Urothelium cell line (cell line): ENCODE results near the gene STK39.
"Not testable (repeated sequence)": the region's sequence is repeated elsewhere in the genome, so short reads cannot be mapped to it uniquely, and the experiment has no call there.

ENCODE experiments used
- DNase-seq: peaks from one replicate; pipeline ENCODE4 v3.0.0; 2011; ENCODE audit warnings: low spot score, mixed read lengths
- FAIRE-seq: peaks from 2 replicates; lab custom pipeline; 2011; peaks lifted over from hg19 to GRCh38; lab: Jason Lieb, UNC

STK39 gene

DNA sequence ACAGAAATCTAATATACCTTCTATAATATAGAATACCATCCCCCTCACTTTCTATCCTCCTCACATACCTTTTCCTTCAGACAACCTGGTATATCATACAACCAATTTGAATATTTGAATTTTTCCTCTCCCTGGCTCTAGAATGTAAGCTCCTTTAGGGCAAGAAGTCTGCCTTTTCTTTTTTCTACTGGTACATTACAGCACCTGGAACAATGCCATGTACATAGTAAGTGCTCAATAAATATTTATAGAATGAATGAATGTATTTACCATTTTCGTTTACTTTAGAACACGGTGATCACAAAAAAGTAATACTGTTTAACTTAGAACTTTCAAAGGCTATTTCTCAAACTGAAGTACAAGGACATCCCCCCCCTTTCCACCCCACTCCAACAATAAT lies 187.6 kb downstream of the STK39 start:
- FAIRE-seq, result no peak
- DNase-seq, result no peak

DNA sequence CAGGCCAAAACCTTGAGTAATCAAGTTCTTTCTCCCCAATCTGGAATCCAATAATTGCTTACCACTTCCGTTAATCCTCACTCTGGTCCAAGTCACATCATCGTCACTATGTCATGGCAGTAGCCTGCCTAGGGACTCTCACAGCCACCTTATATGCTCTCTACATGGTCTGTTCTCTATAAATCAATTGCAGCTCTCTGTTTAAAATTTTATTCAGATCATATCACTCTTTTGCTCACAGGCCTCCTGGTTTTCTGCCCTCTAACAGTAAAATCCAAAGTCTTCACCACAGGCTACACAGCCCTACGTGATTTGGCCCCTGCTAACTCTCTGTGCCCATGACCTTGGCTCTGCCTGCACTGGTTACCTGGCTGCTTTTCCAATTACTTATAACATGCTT lies 188.7 kb downstream of the STK39 start:
- DNase-seq (no peak), FAIRE-seq (no peak)

DNA sequence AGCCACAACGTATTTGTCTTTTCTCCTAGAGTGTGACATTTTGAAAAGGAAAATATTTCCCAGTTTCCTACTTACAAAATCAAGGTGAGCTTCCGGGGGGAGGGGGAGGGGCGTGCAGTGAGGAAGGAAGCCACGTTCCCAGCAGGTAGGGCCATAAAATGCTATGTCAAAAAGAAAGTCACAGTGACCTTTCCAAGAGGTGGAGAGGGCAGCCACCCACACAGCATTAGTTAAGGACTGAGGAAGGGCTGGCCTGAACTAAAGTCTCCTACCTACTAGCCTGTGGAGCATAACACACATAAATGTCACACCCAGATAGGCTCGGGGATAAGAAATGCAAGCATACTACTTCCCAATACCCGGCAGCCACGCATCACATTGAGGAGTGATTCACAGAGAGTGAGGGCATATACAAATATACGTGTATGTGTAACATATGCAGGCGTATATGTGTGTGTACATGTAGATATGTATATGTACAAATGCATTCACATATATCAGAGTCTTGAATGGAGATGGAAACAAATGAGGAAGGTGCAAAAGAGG lies 191.1 kb downstream of the STK39 start:
- FAIRE-seq (no peak), DNase-seq (no peak)

DNA sequence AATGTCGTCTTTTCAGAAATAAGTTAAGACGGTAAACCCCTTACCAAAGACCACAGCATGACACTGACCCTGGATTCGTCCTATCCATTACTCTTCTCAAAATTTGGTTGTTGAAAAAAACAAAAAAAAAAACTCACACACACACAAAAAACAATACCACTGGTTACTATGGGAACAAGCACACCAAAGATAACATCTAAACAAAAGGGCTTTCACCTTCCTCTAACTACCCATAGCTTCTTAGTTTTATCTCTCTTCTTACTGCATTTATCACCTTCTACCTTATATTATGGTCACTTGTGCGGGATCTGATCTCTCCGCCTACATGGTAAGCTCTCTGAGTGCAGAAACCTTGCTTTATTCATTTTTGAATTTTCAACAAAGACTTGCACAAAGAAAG lies 192.7 kb downstream of the STK39 start:
- DNase-seq (no peak), FAIRE-seq (no peak)

DNA sequence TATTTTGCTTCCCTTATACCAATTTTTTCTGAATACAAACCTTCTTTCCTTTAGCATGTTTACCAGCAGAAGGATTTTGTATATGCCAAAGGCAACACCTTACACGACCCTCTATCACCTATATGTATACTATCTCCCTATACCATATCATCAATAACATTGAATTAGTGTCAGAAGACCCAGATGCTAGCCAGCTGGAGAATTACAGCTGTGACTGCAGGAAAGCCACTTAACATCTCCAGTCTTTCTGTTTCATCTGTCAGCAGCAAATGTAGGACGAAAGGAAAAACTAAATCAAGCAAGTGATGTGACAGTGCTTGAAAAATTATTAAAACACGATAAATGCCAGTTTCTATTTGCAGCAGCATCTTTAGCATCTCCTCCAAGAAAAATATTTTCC lies 193.7 kb downstream of the STK39 start:
- no peak for FAIRE-seq
- DNase-seq, result no peak

DNA sequence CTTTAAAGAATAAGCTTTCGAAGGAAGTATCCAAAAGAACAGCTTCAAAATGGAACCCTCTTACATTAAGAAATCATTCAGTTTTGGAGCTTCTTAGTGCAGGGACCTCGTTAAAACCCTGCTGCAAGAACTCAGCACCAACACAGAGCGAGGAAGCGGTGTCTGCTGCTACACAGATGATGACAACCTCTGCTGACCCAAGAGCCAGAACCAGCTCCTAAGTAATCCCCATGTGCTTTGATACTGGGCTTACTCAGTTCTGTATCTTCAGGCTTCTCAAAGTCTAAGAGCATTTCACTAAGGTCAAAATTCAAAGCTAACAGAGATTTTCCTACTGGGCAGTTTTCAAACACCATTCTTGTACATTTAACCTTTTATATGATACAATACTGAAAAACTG lies 194.6 kb downstream of the STK39 start:
- FAIRE-seq (no peak), DNase-seq (no peak)

DNA sequence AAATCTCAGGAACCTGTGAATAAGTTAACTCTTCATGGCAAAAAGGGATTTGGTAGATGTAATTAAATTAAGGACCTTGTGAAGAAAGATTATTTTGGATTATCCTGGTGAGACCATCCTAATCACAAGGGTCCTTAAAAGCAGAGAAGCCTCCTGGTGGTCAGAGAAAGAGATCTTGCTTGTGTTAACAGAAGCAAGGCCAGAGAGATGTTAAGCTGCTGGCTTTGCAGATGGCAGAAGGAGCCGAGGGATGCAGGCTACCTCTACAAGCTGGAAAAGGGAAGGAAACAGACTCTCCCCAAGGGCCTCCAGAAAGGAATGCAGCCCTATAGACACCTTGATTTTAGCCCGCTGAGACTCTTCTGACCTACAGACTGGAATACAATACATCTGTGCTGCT lies 197.0 kb downstream of the STK39 start:
- DNase-seq (no peak), FAIRE-seq (no peak)

DNA sequence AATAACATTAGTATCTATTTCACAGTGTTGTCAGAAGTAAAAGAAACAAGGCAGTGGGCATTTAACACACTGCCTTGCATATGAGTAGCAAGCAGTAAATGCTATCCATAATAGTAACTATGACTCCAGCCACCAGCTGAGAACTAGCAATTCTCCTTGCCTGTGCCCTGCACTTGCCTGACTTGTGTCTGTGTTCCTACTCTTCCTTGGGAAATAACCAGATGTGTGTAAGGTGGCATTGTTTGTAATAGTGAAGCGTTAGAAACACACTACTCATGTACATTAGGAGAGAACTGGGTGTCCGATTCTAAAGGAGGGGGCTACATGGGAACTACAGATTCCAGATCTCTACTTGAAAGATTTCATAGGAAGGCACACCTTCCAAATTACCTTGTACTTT lies 197.8 kb downstream of the STK39 start:
- no peak for DNase-seq
- no peak for FAIRE-seq

DNA sequence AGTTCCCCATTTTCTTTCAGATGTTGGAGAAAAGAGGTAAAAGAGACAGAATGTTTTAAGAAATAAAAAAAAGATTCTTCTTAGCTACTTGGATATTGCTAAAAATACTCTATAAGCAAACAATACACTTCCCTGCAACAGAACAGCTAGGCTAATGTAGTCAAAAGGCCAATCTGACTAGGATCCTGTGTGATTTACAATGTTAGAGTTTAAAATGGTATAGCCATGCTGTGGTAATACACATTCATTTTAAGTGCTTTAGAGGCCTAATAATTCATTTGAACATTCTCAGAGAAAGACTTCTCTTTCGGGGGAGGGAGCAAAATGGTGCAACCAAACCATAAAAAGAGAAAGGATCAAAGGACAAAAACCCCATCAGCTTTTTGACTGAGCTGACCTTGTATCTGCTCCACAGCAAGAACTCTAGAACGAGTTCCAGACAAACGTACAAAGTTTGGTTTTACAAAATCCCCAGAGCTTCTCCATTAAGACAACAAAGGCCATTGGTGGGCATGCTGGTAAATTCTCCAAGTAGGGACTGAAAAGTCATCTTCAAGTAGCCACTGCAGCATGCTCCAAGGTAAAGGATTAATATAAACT lies 200.2 kb downstream of the STK39 start:
- FAIRE-seq, result no peak
- DNase-seq, result no peak

DNA sequence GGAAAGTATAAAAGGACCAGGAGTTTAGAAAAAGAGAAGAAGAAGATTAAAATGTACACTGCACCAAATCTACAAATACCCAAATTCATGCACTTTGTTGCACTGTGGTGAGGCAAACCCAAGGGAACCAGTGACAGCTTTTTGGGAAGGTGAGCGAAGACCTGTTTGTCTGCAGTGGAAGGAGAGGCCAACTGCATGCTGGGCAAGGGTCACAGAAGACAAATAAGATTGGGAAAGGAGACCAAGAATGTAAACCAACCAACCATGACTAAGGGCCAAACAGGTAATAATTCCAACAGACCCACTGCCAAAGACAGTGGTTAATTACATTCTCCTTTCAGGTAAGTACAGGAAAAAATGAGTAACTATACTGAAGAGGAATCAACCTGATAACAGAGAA lies 202.8 kb downstream of the STK39 start:
- FAIRE-seq, result no peak
- no peak for DNase-seq

DNA sequence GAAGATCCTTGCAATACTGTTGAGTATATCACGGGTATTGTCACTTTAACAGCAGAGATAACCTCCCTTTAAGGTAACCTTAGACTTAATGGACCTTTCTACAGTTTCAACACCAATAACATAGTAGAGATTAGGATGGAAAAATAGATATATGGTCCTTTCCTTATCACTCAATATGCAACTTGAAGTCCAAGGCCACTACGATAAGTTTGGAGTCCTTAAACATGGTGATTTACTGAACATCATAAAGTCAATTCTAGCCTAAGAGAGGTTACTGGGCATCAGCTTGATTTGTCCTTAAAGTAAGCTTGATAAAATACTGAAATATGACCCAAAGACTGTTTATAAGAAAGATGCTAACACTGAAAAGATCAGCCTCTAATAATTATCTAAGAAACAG lies 203.2 kb downstream of the STK39 start:
- no peak for FAIRE-seq
- no peak for DNase-seq

DNA sequence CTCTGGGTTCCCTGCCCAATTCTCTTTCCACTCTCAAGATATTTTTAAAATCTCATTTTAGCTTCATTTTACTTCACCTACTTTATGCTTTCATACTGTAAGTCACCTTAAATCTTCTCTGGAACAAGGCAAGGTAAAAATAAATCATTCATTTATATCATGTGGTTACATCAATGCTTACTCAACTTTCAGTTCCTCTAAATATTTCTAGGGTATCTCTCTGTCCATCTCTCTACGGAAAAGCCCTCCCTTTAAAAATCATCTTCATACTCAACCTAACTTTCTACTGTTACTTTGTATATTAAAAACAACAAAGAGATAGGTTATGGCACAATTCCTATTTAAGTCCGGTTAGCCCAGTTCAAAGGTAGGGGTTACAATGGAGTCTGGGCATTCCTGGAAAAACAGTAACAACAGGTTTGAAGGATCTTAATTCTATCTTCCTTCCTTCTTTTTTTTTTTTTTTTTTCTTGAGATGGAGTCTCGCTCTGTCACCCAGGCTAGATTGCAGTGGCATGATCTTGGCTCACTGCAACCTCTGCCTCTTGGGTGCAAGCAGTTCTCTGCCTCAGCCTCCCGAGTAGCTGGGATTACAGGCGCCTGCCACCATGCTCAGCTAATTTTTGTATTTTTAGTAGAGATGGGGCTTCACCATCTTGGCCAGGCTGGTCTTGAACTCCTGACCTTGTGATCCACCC lies 205.1 kb downstream of the STK39 start:
- FAIRE-seq, DNase-seq: not testable (repeated sequence)

DNA sequence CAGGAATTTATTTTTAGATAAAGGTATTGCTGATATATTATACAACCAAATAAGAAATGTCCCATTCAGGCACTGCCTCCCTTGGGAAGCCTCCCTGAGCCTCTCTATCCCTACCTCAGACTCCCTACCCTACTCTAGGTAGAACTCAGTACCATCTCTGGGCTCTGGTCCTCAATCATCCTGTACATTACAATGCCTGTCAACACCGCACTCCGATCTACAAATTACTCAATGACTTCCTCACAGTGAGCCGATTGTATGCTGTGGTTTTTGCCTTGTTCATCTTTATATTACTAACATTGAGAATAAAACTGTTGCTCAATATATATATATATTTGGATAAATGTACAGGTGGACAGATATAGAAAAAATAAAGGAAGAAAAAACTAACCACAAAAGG lies 207.5 kb downstream of the STK39 start:
- no peak for FAIRE-seq
- DNase-seq, result no peak

DNA sequence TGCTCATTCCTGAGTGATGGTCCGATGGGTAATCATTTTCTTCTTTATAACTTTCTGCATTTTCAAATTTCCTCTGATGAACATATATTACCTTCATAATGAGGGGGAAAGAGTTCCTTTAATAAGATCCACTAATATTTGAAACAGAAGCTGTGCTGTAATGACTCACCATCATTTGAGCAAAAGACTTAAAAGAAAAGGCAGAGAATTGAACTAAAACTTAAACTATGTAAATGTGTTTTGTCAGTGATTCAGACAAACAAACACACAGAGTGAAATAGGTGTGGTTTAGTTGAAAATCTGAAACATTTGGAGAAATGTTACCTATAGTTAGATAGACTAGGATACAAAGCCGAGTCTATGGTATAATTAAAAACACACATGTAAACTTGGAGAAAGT lies 209.6 kb downstream of the STK39 start:
- no peak for FAIRE-seq
- no peak for DNase-seq

DNA sequence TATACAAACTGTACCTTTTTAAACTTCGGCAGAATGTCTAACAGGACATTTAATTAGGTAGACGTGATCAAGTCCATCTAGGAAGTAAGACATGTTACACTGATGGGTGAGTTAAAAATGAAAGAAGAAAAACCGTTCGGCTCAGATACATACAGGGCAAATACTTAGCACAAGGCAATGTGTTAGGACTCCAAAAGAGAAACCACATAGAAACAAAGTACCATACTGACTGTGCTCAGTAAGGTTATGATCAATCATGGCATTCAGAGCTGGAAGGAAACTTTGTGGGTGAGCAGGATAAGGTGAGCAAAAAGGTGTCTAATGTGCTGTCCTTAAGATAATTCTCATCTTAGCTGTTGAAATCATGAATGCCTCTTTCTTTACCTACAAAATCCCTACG lies 211.9 kb downstream of the STK39 start:
- FAIRE-seq, result no peak
- DNase-seq, result no peak

DNA sequence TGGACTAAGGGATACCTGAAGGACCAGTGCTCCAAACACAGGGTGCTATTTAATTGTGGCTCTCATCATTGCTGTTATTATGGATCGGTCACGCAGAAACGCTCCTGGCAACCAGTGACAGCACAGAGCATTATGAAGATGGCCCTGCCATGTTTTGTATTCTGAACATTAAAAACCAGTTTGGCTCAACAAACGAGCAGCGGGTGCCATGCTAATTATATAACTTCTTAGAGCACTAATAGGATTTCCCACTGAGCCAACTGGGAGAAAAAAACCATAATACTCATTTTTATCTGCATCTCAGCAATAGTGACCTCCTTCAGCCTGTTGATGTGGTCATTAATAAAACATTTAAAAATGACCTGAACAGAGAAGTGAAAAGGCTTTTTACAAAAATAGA lies 212.8 kb downstream of the STK39 start:
- DNase-seq (no peak), FAIRE-seq (no peak)

DNA sequence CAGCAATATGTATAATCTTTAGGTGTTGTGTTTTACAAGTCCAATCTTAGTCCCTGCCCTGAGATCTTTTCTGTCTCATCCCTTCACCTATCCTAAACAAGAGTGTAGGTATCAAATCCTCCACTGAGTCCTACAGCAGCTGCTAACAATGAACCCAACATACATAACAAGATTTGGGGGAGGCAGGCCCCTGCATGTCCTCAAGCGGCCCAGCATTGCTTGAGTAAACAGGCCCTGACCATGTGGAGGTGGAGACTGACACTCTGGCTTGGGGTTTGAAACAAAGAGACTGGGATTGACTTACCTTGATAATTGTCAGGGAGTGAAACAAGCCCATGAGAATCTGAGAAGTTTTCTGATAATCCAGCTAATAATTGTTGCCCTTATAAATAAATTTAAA lies 213.4 kb downstream of the STK39 start:
- DNase-seq (no peak), FAIRE-seq (no peak)

DNA sequence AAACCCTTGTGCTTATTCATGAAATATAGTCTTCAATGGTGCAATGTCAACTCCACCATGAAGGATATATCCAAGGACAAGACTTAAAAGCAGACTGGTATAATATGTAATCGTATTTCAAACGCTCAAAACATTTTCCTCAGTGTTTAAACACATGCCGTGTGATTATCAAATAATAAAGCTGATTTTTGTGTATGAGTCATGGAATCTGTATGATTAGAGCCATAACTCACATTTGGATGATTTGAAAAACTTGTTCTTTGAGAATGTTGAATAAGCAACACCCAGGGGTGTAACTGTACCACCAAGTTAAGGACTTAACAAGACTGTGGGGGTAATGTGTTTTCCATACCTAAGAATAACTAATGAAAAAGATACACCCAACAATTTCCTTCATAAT lies 215.3 kb downstream of the STK39 start:
- DNase-seq, result no peak
- FAIRE-seq, result no peak

DNA sequence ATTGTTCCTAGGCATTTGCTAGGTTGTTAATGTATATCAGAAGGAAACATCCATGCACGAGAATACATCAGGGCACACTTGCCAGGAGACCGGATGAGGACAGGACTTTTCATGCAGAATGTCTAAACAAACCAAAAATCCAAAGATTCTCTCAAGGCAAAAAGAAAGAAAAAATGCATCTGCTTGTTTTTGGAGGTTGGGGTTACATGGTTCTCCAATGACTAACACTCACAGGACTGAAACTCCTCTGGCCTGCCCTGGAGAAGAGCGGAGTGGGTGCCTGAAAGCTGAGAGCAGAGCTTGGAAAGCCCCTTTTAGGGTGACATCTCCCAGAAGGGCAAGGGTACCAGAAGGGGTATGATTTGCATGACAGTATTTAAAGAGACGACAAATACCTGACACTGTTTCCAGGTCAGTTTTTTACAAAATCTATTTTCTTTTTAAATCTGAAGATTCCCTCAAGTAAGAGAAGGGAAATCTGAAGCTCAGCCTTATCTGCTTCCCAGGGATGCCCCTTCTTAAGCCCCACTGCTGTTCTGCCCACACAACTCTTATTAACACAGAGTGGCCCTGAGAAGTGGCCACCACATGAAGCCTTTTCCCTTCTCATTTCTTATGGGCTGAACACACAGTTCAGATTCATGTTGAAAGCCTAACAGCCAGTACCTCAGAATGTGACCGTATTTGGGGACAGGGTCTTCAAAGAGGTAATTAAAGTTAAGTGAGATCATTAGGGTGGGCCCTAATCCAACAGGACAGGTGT lies 216.4 kb downstream of the STK39 start:
- DNase-seq (no peak), FAIRE-seq (no peak)

DNA sequence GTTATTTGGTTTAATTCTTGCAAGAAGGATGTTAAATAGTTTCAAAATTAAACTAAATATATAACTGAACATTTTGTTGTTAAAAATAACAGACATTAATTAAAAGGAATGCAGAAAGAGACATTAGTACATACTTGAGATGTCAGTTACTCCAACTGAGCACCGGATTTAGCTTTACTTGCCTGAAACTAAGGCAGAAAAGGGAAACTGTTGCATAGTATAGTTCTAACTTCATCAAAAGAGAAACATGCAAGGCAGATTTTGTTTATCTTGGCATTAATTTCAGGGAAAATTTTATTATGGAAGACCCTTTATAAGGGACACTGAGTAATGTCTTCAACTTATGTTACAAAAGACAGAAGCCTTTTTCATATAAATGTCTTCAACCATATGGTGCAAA lies 218.3 kb downstream of the STK39 start:
- no peak for FAIRE-seq
- DNase-seq, result no peak

DNA sequence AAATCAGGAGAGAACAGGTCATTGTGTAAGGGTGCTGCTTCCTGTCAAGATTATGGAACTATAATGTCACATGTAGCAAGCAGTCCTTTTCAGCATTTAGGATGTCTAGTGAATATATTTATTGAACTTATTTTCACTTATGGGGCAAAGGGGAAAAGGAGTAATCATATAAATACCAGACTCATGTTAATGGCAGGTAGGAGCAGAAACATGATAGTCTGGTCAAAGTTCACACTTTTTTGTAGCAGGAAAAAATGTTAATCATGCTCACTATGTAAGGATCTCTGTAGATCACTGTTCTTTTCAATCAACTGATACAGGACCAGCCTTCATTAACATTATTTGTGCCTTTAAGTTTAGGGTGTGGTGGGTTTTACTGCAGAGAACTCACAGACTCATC lies 219.0 kb downstream of the STK39 start:
- DNase-seq (no peak), FAIRE-seq (no peak)
